GM12878 (cell line): ENCODE measurements around the gene CBLB. TPM values are rescaled to one million over a fixed set of nuclear protein-coding genes. Genes with fewer than 3 reads are reported as not detected.

Experiments
- ATAC-seq: fragments of 200-7000 bp; cut with Tn5 transposase; 3 replicates; pipeline ENCODE4 v1.9.1; 2020; ENCODE audit warnings: mild to moderate bottlenecking, moderate library complexity
- BruUV-seq: library from RNA; stranded (reverse); fragments of 400-500 nt; replicated peaks from 2 replicates; lab custom pipeline; 2021; lab: Mats Ljungman, UMichigan
- CTCF ChIA-PET: fragments of 300-600 bp; sonication (Branson Sonifier 250); formaldehyde crosslinking; extraction: SDS; loops from one replicate; lab custom pipeline; 2021; ENCODE audit warnings: inconsistent platforms; lab: Yijun Ruan, JAX
- POLR2A ChIA-PET: fragments of 350-600 bp; formaldehyde crosslinking; extraction: SDS; loops from one replicate; lab custom pipeline; 2021; ENCODE audit warnings: inconsistent platforms; lab: Charles Lee
- RAD21 ChIA-PET: fragments of 300-600 bp; sonication (Branson Sonifier 250); formaldehyde crosslinking; loops from one replicate; lab custom pipeline; 2023; ENCODE audit warnings: antibody characterized with exemption; ENCODE audit not compliant: unreplicated experiment; lab: Charles Lee
- SMC1A ChIA-PET: fragments of 300-600 bp; sonication (Branson Sonifier 250); formaldehyde crosslinking; loops from one replicate; lab custom pipeline; 2023; ENCODE audit not compliant: unreplicated experiment, uncharacterized antibody; lab: Charles Lee
- DNase-seq: peaks from one replicate; pipeline ENCODE4 v3.0.0-alpha.2; 2011; ENCODE audit warnings: low read depth, low spot score
- FAIRE-seq: peaks from 3 replicates; lab custom pipeline; 2011; peaks lifted over from hg19 to GRCh38; lab: Jason Lieb, UNC
- H2AFZ ChIP-seq: 2 replicates; pipeline ENCODE4 v1.6.0; 2011; ENCODE audit warnings: low read depth, low read length, control low read depth; ENCODE audit not compliant: control insufficient read depth
- H3K27ac ChIP-seq: 2 replicates; pipeline ENCODE4 v1.5.1; 2011; ENCODE audit warnings: control low read depth; ENCODE audit not compliant: control insufficient read depth, insufficient read depth
- H3K27me3 ChIP-seq, 2 experiments: replicated peaks in 1 of 2; 2 replicates each; pipeline versions ENCODE4 v1.6.0 to v1.6.1; 2011; ENCODE audit warnings: low read length in 1 of 2; ENCODE audit not compliant: control insufficient read depth in 2 of 2, insufficient read depth in 2 of 2
- H3K36me3 ChIP-seq, 2 experiments: 2 replicates each; pipeline ENCODE4 v1.5.1; 2011; ENCODE audit warnings: low read length in 1 of 2; ENCODE audit not compliant: control insufficient read depth in 2 of 2, insufficient read depth in 2 of 2
- H3K4me1 ChIP-seq: 2 replicates; pipeline ENCODE4 v1.6.1; 2011; ENCODE audit warnings: mild to moderate bottlenecking, low read length, moderate library complexity, mixed read lengths; ENCODE audit not compliant: control insufficient read depth, insufficient read depth
- H3K4me2 ChIP-seq: 2 replicates; pipeline ENCODE4 v1.6.0; 2011; ENCODE audit warnings: control low read depth; ENCODE audit not compliant: control insufficient read depth, insufficient read depth
- H3K4me3 ChIP-seq: fragments of 200-600 bp; sonication (generic); 2 replicates; pipeline ENCODE4 v1.5.1; 2016
- H3K79me2 ChIP-seq: 2 replicates; pipeline ENCODE4 v1.6.0; 2011; ENCODE audit warnings: low read length; ENCODE audit not compliant: control insufficient read depth, insufficient read depth
- H3K9ac ChIP-seq: 2 replicates; pipeline ENCODE4 v1.8.0; 2011; ENCODE audit warnings: low read length, control low read depth, mixed read lengths; ENCODE audit not compliant: control insufficient read depth, insufficient read depth
- H3K9me3 ChIP-seq: replicated peaks from 3 replicates; pipeline ENCODE4 v1.5.1; 2011; ENCODE audit warnings: mild to moderate bottlenecking, low read length; ENCODE audit not compliant: control insufficient read depth, insufficient read depth
- H4K20me1 ChIP-seq: 2 replicates; pipeline ENCODE4 v1.6.0; 2011; ENCODE audit not compliant: control insufficient read depth, insufficient read depth
- ATF2 ChIP-seq: IDR thresholded peaks from 2 replicates; pipeline ENCODE4 v1.6.1; 2012; ENCODE audit warnings: low read length, inconsistent platforms
- ATF3 ChIP-seq: IDR thresholded peaks from 2 replicates; pipeline ENCODE4 v1.6.1; 2011; ENCODE audit warnings: low read depth, mild to moderate bottlenecking, low read length, moderate library complexity, borderline replicate concordance; ENCODE audit errors: extremely low read depth
- BCL3 ChIP-seq: IDR thresholded peaks from 2 replicates; pipeline ENCODE4 v1.6.1; 2011; ENCODE audit warnings: borderline replicate concordance, low read depth, mild to moderate bottlenecking, moderate library complexity, low read length; ENCODE audit not compliant: insufficient read depth, poor library complexity, severe bottlenecking
- CBX5 ChIP-seq: sonication (generic); IDR thresholded peaks from 2 replicates; pipeline ENCODE4 v1.6.1; 2016; ENCODE audit warnings: low read depth, moderate library complexity, mild to moderate bottlenecking, inconsistent platforms
- CHD2 ChIP-seq: IDR thresholded peaks from 2 replicates; pipeline ENCODE4 v1.6.1; 2011; ENCODE audit warnings: low read depth, low read length, improper control_type of control experiment, borderline replicate concordance
- IRF4 ChIP-seq: IDR thresholded peaks from 2 replicates; pipeline ENCODE4 v1.6.1; 2011; ENCODE audit warnings: low read depth, low read length
- JUND ChIP-seq: IDR thresholded peaks from 2 replicates; pipeline ENCODE4 v1.6.1; 2012; ENCODE audit warnings: low read depth, mild to moderate bottlenecking, low read length, improper control_type of control experiment, moderate library complexity
- KDM1A ChIP-seq: fragments of 200-600 bp; sonication (generic); IDR thresholded peaks from 2 replicates; pipeline ENCODE4 v1.6.1; 2016; ENCODE audit warnings: borderline replicate concordance
- MYB ChIP-seq: fragments of 150-350 bp; IDR thresholded peaks from 2 replicates; pipeline ENCODE4 v1.6.1; 2014; ENCODE audit warnings: mild to moderate bottlenecking, low read depth, low read length, borderline replicate concordance
- SP1 ChIP-seq: IDR thresholded peaks from one replicate; pipeline ENCODE4 v1.6.1; 2011; ENCODE audit warnings: low read depth, low read length
- TAF1 ChIP-seq: IDR thresholded peaks from 2 replicates; pipeline ENCODE4 v1.6.1; 2011; ENCODE audit warnings: mild to moderate bottlenecking, low read depth, low read length, borderline replicate concordance
- USF2 ChIP-seq: IDR thresholded peaks from 2 replicates; pipeline ENCODE4 v1.6.1; 2011; ENCODE audit warnings: low read depth, low read length, improper control_type of control experiment, borderline replicate concordance
- WGBS: methylation state at CpG from one replicate; pipeline ENCODE4 v1.1.6; 2016; ENCODE audit warnings: low lambda C conversion rate; ENCODE audit not compliant: insufficient replicate concordance, insufficient coverage; ENCODE audit errors: missing lambda C conversion rate; 5-methylcytosine and 5-hydroxymethylcytosine counted together
- in situ Hi-C: fragments of 300-500 bp; cut with MboI; formaldehyde crosslinking; loops from 9 replicates; pipeline ENCODE4 v1.14.3; 2018; ENCODE audit warnings: mixed read lengths
- intact Hi-C: fragments of 100-400 bp; cut with micrococcal nuclease; formaldehyde crosslinking; loops from one replicate; pipeline ENCODE4 v1.14.2; 2022; ENCODE audit not compliant: unreplicated experiment
- polyA plus RNA-seq, 11 experiments: library from polyadenylated mRNA; depleted of rRNA in 4 of 11; unstranded in 6 of 11; stranded (reverse) in 5 of 11; fragments of >200 nt; fragmentation: Nextera tagmentation in 4 of 11; fragmentation: Illumina TruSeq in 1 of 11; extraction: Ambion mirVana in 4 of 11; extraction: Trizol in 1 of 11; gene quantifications; 1 replicate in 1 of 11; 2 replicates in 10 of 11; pipeline versions ENCODE4 v1.2.1 to v1.2.3, GENCODE V29; 2011 to 2016; ENCODE audit warnings: inconsistent platforms in 2 of 11, missing spikeins in 2 of 11, low read depth in 1 of 11
- total RNA-seq, 4 experiments: library from RNA; depleted of rRNA in 3 of 4; stranded (reverse); fragments of >200 nt in 3 of 4; fragmentation: Illumina TruSeq in 1 of 4; extraction: Trizol in 1 of 4; gene quantifications; 2 replicates each; pipeline versions ENCODE4 v1.2.1 to v1.2.3, GENCODE V29; 2013 to 2021

CBLB gene
- total and polyA plus RNA-seq, 10 of the 15 experiments (the other 5 are each of a cell fraction or from before 2014, with no cell fraction given), result 17.2 to 107 (median 41.9) TPM

- CTCF ChIA-PET, result interaction anchor here (1.0 to 1.5 kb wide), 2 partner anchors 50 to 823 kb away, joined by 3 to 4 read pairs; no protein-coding TSS in a partner anchor
- POLR2A ChIA-PET, result no interaction called here
- 100% methylated on average over 1 of the region's 1 CpG for WGBS
Observed at GRCh38 chr3:105786990-105787389, 81.8 kb downstream of the CBLB start.

GRCh38 chr3:105786241-105786640 lies 82.6 kb downstream of the CBLB start:
- WGBS, result 98% methylated on average over 4 of the region's 4 CpGs
- H3K4me2 ChIP-seq, result no peak overlapping the region
- in situ Hi-C loops, result no loop called here
- TF ChIP-seq JUND (no peak), ATF3 (no peak), CBX5 (no peak), IRF4 (no peak), TAF1 (no peak), KDM1A (no peak), ATF2 (no peak), MYB (no peak), BCL3 (no peak)

More at GRCh38 chr3:105786990-105787389, 81.8 kb downstream of the CBLB start:
- no peak for FAIRE-seq
- Histone ChIP-seq H3K27ac (no peak overlapping the region), H3K9me3 (peaks cover 4% of the 10 kb centered on the region; the same call in 2 of the 3 replicates), H3K9ac (no peak overlapping the region), H3K4me1 (no peaks in the 10 kb centered on the region), H3K4me2 (no peak overlapping the region), H3K4me3 (no peak overlapping the region), H3K27me3 (no peaks in the 10 kb centered on the region), H3K79me2 (peaks cover 14% of the 10 kb centered on the region), H4K20me1 (no peaks in the 10 kb centered on the region), H3K36me3 (no peaks in the 10 kb centered on the region; a peak in 1 of 4 replicates), H2AFZ (no peak overlapping the region)
- no TSS peak for BruUV-seq
- ChIA-PET SMC1A (interaction anchor here (0.9 to 2.9 kb wide), 5 partner anchors 11 to 75 kb away, joined by 3 to 11 read pairs (median 3); no protein-coding TSS in a partner anchor), RAD21 (interaction anchor here (0.9 to 1.2 kb wide), 2 partner anchors 15 to 36 kb away, joined by 3 read pairs; no protein-coding TSS in a partner anchor)
- intact Hi-C loops, result no loop called here
- TF ChIP-seq USF2 (no peak), SP1 (no peak), CHD2 (no peak), TAF1 (no peak)
- ATAC-seq, result no peak
- in situ Hi-C loops, result no loop called here
- no peak for DNase-seq

More at GRCh38 chr3:105786241-105786640, 82.6 kb downstream of the CBLB start:
- intact Hi-C loops, result no loop called here
- H2AFZ ChIP-seq, result no peak overlapping the region
- CTCF ChIA-PET, result interaction anchor here (0.6 kb wide), 1 partner anchor 13 kb away, joined by 3 read pairs; no protein-coding TSS in a partner anchor
- POLR2A ChIA-PET, result no interaction called here
- H3K4me1 ChIP-seq, result no peaks in the 10 kb centered on the region
- H3K9ac ChIP-seq, result no peak overlapping the region
- SMC1A ChIA-PET, result interaction anchor here (0.9 kb wide), 1 partner anchor 11 kb away, joined by 3 read pairs; no protein-coding TSS in a partner anchor
- BruUV-seq, result no TSS peak
- H3K27ac ChIP-seq, result no peak overlapping the region
- ATAC-seq, result no peak
- no peaks in the 10 kb centered on the region for H3K27me3 ChIP-seq
- no peak overlapping the region for H3K4me3 ChIP-seq
- no peak for DNase-seq
- RAD21 ChIA-PET, result interaction anchor here (1.2 kb wide), 1 partner anchor 16 kb away, joined by 3 read pairs; no protein-coding TSS in a partner anchor
- no peaks in the 10 kb centered on the region for H4K20me1 ChIP-seq
- H3K36me3 ChIP-seq, result no peaks in the 10 kb centered on the region; a peak in 1 of 4 replicates
- peaks cover 4% of the 10 kb centered on the region; the same call in 2 of the 3 replicates for H3K9me3 ChIP-seq
- peaks cover 14% of the 10 kb centered on the region for H3K79me2 ChIP-seq
- FAIRE-seq, result no peak
